ENCODE results near the gene DGKH.

- TF ChIP-seq CTCF (IDR thresholded peaks at IDR 0.05): no peak
- no peak for TF ChIP-seq POLR2A (IDR thresholded peaks at IDR 0.05)
Observed at GRCh38 chr13:42164557-42165125, 116.2 kb downstream of the DGKH start.

Measured in ovary (tissue), 3 donors.